Astrocyte (in vitro differentiated cells and primary cell): Measurements from ENCODE around the gene COL26A1. TPM values are rescaled to one million over a fixed set of nuclear protein-coding genes. Genes with fewer than 3 reads are reported as not detected.

Experiments used
- DNase-seq: peaks from one replicate; pipeline ENCODE4 v3.0.0-alpha.2; 2010; ENCODE audit warnings: low read depth
- FAIRE-seq: peaks from 2 replicates; lab custom pipeline; 2011; peaks lifted over from hg19 to GRCh38; lab: Jason Lieb, UNC
- H2AFZ ChIP-seq: 2 replicates; pipeline ENCODE4 v1.6.0; 2012; ENCODE audit warnings: low read depth, low read length, inconsistent platforms
- H3K27ac ChIP-seq: 2 replicates; pipeline ENCODE4 v1.5.1; 2011; ENCODE audit warnings: low read depth, low read length, inconsistent platforms
- H3K27me3 ChIP-seq: 2 replicates; pipeline ENCODE4 v1.6.0; 2011; ENCODE audit warnings: low read length, inconsistent platforms; ENCODE audit not compliant: insufficient read depth
- H3K36me3 ChIP-seq: 2 replicates; pipeline ENCODE4 v1.5.1; 2011; ENCODE audit warnings: low read length, inconsistent platforms; ENCODE audit not compliant: insufficient read depth
- H3K4me1 ChIP-seq: 2 replicates; pipeline ENCODE4 v1.5.1; 2011; ENCODE audit warnings: low read length, inconsistent platforms; ENCODE audit not compliant: insufficient read depth
- H3K4me2 ChIP-seq: 2 replicates; pipeline ENCODE4 v1.6.0; 2012; ENCODE audit warnings: low read length, inconsistent platforms
- H3K4me3 ChIP-seq: 2 replicates; pipeline ENCODE4 v1.5.1; 2011; ENCODE audit warnings: low read depth, mild to moderate bottlenecking, low read length, inconsistent platforms; ENCODE audit not compliant: insufficient read depth
- H3K79me2 ChIP-seq: 2 replicates; pipeline ENCODE4 v1.6.0; 2012; ENCODE audit warnings: mild to moderate bottlenecking, low read length, inconsistent platforms; ENCODE audit not compliant: insufficient read depth
- H3K9ac ChIP-seq: 2 replicates; pipeline ENCODE4 v1.6.0; 2012; ENCODE audit warnings: mild to moderate bottlenecking, low read length, inconsistent platforms
- H3K9me3 ChIP-seq: 2 replicates; pipeline ENCODE4 v1.5.1; 2012; ENCODE audit warnings: low read depth, mild to moderate bottlenecking, low read length, inconsistent platforms; ENCODE audit not compliant: insufficient read depth
- H4K20me1 ChIP-seq: 2 replicates; pipeline ENCODE4 v1.6.0; 2012; ENCODE audit warnings: low read length, inconsistent platforms; ENCODE audit not compliant: insufficient read depth
- H3K27ac Mint-ChIP-seq: one replicate; pipeline ENCODE4 v1.8.0; 2021; ENCODE audit warnings: mild to moderate bottlenecking, mixed read lengths; ENCODE audit not compliant: unreplicated experiment
- H3K27me3 Mint-ChIP-seq: one replicate; pipeline ENCODE4 v1.8.0; 2021; ENCODE audit warnings: low read depth, mixed read lengths; ENCODE audit not compliant: unreplicated experiment
- H3K36me3 Mint-ChIP-seq: one replicate; pipeline ENCODE4 v1.8.0; 2021; ENCODE audit warnings: low read depth, mixed read lengths; ENCODE audit not compliant: unreplicated experiment
- H3K4me1 Mint-ChIP-seq: one replicate; pipeline ENCODE4 v1.8.0; 2021; ENCODE audit warnings: low read depth, mixed read lengths; ENCODE audit not compliant: unreplicated experiment
- H3K4me3 Mint-ChIP-seq: one replicate; pipeline ENCODE4 v1.8.0; 2021; ENCODE audit warnings: mild to moderate bottlenecking, moderate library complexity, mixed read lengths; ENCODE audit not compliant: unreplicated experiment
- H3K9me3 Mint-ChIP-seq: one replicate; pipeline ENCODE4 v1.8.0; 2021; ENCODE audit warnings: mild to moderate bottlenecking, mixed read lengths; ENCODE audit not compliant: unreplicated experiment
- EZH2 ChIP-seq: IDR thresholded peaks from 2 replicates; pipeline ENCODE4 v1.6.1; 2012; ENCODE audit warnings: mild to moderate bottlenecking, low read length, inconsistent platforms; ENCODE audit not compliant: insufficient read depth
- total RNA-seq: library from RNA; stranded (reverse); gene quantifications from 2 replicates; pipeline ENCODE4 v1.2.1, GENCODE V29; 2021
- TF ChIP-seq, protein P1 (sequence below): IDR thresholded peaks from 2 replicates; pipeline ENCODE4 v1.5.1; 2011; ENCODE audit warnings: low read depth, mild to moderate bottlenecking, inconsistent platforms, low read length, moderate library complexity; ENCODE audit not compliant: insufficient read depth

Gene COL26A1
- total RNA-seq, 1 donor from 2014 or later, result 7.1 TPM

DNA sequence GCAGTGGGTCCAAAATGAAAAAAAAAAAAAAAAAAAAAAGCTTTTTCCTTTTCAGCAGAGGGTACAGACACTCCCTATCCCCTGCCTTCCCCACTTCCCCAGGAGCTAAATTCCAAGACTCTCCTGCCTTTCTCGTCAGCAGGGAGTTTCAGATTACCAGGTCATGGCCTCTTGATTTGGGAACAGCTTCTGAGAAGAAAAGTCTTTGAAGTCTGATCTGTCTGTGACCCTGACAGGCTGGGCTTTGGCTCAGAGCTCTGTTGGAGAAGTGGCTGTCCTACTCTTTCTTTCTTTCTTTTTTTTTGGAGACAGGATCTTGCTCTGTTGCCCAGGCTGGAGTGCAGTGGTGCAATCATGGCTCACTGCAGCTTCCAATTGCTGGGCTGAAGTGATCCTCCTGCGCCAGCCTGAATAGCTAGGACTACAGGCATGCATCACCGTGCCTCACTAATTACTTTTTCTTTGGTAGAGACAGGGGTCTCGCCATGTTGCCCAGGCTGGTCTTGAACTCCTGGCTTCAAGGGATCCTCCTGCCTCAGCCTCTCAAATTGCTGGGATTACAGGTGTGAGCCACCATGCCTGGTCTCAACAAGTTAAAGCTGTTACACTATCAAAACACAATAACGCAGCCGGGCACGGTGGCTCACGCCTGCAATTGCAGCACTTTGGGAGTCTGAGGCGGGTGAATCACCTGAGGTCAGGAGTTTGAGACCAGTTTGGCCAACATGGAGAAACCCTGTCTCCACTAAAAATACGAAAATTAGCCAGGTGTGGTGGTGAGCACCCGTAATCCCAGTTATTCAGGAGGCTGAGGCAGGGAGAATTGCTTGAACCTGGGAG lies 59.9 kb downstream of the COL26A1 start:
- Mint-ChIP-seq H3K4me3 (no peak overlapping the region), H3K36me3 (peaks cover 2% of the 10 kb centered on the region), H3K27ac (no peak overlapping the region), H3K27me3 (peaks cover 14% of the 10 kb centered on the region), H3K4me1 (no peaks in the 10 kb centered on the region), H3K9me3 (no peaks in the 10 kb centered on the region)
- Histone ChIP-seq H3K9me3 (no peaks in the 10 kb centered on the region), H3K4me2 (no peak overlapping the region), H3K27ac (no peak overlapping the region), H2AFZ (no peak overlapping the region), H3K4me1 (no peaks in the 10 kb centered on the region), H3K79me2 (no peaks in the 10 kb centered on the region), H3K36me3 (no peaks in the 10 kb centered on the region), H3K4me3 (no peak overlapping the region), H3K27me3 (peaks cover 2% of the 10 kb centered on the region), H3K9ac (no peak overlapping the region), H4K20me1 (no peaks in the 10 kb centered on the region)
- no peak for TF ChIP-seq EZH2
- TF ChIP-seq, protein P1, sequence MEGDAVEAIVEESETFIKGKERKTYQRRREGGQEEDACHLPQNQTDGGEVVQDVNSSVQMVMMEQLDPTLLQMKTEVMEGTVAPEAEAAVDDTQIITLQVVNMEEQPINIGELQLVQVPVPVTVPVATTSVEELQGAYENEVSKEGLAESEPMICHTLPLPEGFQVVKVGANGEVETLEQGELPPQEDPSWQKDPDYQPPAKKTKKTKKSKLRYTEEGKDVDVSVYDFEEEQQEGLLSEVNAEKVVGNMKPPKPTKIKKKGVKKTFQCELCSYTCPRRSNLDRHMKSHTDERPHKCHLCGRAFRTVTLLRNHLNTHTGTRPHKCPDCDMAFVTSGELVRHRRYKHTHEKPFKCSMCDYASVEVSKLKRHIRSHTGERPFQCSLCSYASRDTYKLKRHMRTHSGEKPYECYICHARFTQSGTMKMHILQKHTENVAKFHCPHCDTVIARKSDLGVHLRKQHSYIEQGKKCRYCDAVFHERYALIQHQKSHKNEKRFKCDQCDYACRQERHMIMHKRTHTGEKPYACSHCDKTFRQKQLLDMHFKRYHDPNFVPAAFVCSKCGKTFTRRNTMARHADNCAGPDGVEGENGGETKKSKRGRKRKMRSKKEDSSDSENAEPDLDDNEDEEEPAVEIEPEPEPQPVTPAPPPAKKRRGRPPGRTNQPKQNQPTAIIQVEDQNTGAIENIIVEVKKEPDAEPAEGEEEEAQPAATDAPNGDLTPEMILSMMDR, result no peak
- DNase-seq (no peak), FAIRE-seq (no peak)

DNA sequence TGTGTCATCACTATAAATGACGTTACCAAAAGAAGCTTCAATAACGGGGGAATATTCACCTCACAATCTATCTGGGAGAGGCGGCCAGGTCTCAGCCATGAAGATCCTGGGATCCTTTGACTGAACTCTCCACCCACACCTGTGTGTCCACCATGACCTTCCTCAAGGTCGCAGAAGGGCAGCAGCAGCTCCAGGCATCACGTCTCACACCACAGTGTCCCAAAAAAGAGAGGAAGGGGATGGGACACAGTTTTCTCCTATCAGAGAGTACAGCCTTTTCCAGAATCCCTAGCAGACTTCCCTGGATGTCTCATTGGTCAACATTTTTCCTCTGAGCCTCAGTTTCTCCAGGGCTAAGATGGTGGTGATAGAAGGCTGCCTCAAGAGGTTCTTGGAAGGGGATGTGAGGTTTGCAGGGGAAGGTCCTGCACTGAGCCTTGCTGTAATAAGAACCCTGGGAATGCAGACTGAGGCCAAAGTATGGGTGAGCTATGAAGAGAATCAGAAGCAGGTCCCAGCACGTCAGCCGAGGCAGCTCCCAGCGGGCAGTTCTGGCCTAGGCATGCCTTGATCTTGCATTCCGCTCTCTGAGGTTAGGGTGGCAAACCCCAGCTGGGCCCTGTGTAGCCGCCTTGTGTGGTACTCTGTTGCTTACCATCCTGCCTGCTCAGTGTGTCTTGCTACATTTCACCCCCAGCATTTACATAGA lies 63.8 kb downstream of the COL26A1 start:
- no peak for FAIRE-seq

More for the DNA sequence above, 63.8 kb downstream of the COL26A1 start:
- H3K4me1 ChIP-seq, result no peaks in the 10 kb centered on the region
- no peak overlapping the region for H3K4me2 ChIP-seq
- Mint-ChIP-seq H3K4me1 (no peaks in the 10 kb centered on the region), H3K9me3 (no peaks in the 10 kb centered on the region), H3K27me3 (peaks cover 14% of the 10 kb centered on the region), H3K4me3 (no peak overlapping the region), H3K27ac (no peak overlapping the region), H3K36me3 (peaks cover 2% of the 10 kb centered on the region)
- no peaks in the 10 kb centered on the region for H3K79me2 ChIP-seq
- H2AFZ ChIP-seq, result no peak overlapping the region
- no peak overlapping the region for H3K27ac ChIP-seq
- H4K20me1 ChIP-seq, result no peaks in the 10 kb centered on the region
- TF ChIP-seq EZH2, result no peak
- TF ChIP-seq, protein P1, result no peak
- H3K27me3 ChIP-seq, result peaks cover 2% of the 10 kb centered on the region
- H3K9me3 ChIP-seq, result no peaks in the 10 kb centered on the region
- no peak overlapping the region for H3K9ac ChIP-seq
- DNase-seq, result no peak
- no peaks in the 10 kb centered on the region for H3K36me3 ChIP-seq
- no peak overlapping the region for H3K4me3 ChIP-seq
